ENCODE measurements around the gene CHRD.

The CHRD gene

GRCh38 chr3:184379358-184380184 lies at the start of gene CHRD:
TSS of gene CHRD (plus strand) at chr3:184380054. CDS start at chr3:184380319, 265 bp downstream.
- H3F3A ChIP-seq (ENCODE audit: control insufficient read depth, insufficient read depth), result no peaks in the 10 kb centered on the region
- peaks cover 44% of the 10 kb centered on the region for H3K27me3 ChIP-seq (ENCODE audit: control insufficient read depth, low read length)
- H3K36me3 ChIP-seq (ENCODE audit: control insufficient read depth, low read length), result no peaks in the 10 kb centered on the region
- H3K9me2 ChIP-seq (replicated peaks; ENCODE audit: control insufficient read depth, low read length), result no peaks in the 10 kb centered on the region
- H3K4me3 ChIP-seq (ENCODE audit: low read length), result no peak within 1 kb of the TSS
- TF ChIP-seq EZH2phosphoT487 (IDR thresholded peaks at IDR 0.05; ENCODE audit: borderline replicate concordance, low read length) (0 out of 2 replicates have a peak, but pooled peaks have one; percentile 45), CTCF (IDR thresholded peaks at IDR 0.05; ENCODE audit: low read depth, low read length, poor library complexity, severe bottlenecking) (no peak)
- no peaks in the 10 kb centered on the region for H3K9me3 ChIP-seq (ENCODE audit: control insufficient read depth, insufficient read depth, low read length)
- H4K20me1 ChIP-seq (ENCODE audit: control insufficient read depth, insufficient read depth, low read depth, low read length), result no peaks in the 10 kb centered on the region
- H3K4me1 ChIP-seq (ENCODE audit: control insufficient read depth, low read length), result peaks cover 6% of the 10 kb centered on the region; the same call in 1 of the 2 replicates
- H3K4me2 ChIP-seq (ENCODE audit: low read length), result no peak within 1 kb of the TSS
- H3K27ac ChIP-seq (ENCODE audit: low read depth, low read length), result no peak within 1 kb of the TSS
- H3K79me2 ChIP-seq (ENCODE audit: control insufficient read depth, low read length), result no peaks in the 10 kb centered on the region

GRCh38 chr3:184332370-184333090 lies 47.3 kb upstream of the CHRD start:
- peaks cover 14% of the 10 kb centered on the region for H4K20me1 ChIP-seq (ENCODE audit: control insufficient read depth, insufficient read depth, low read depth, low read length)
- H3K9me3 ChIP-seq (ENCODE audit: control insufficient read depth, insufficient read depth, low read length), result no peaks in the 10 kb centered on the region
- no peaks in the 10 kb centered on the region for H3K9me2 ChIP-seq (replicated peaks; ENCODE audit: control insufficient read depth, low read length)
- peaks cover 13% of the 10 kb centered on the region for H3K4me1 ChIP-seq (ENCODE audit: control insufficient read depth, low read length)
- no peaks in the 10 kb centered on the region for H3K79me2 ChIP-seq (ENCODE audit: control insufficient read depth, low read length)
- no peak overlapping the region for H3K4me2 ChIP-seq (ENCODE audit: low read length)
- H3K36me3 ChIP-seq (ENCODE audit: control insufficient read depth, low read length), result peaks cover 79% of the 10 kb centered on the region
- no peak overlapping the region for H3K27ac ChIP-seq (ENCODE audit: low read depth, low read length)
- no peaks in the 10 kb centered on the region for H3K27me3 ChIP-seq (ENCODE audit: control insufficient read depth, low read length)
- no peak for TF ChIP-seq EZH2phosphoT487 (IDR thresholded peaks at IDR 0.05; ENCODE audit: borderline replicate concordance, low read length)
- TF ChIP-seq CTCF (IDR thresholded peaks at IDR 0.05; ENCODE audit: low read depth, low read length, poor library complexity, severe bottlenecking), result no peak
- H3K4me3 ChIP-seq (ENCODE audit: low read length), result no peak overlapping the region
- H3F3A ChIP-seq (ENCODE audit: control insufficient read depth, insufficient read depth), result peaks cover 60% of the 10 kb centered on the region

DNA sequence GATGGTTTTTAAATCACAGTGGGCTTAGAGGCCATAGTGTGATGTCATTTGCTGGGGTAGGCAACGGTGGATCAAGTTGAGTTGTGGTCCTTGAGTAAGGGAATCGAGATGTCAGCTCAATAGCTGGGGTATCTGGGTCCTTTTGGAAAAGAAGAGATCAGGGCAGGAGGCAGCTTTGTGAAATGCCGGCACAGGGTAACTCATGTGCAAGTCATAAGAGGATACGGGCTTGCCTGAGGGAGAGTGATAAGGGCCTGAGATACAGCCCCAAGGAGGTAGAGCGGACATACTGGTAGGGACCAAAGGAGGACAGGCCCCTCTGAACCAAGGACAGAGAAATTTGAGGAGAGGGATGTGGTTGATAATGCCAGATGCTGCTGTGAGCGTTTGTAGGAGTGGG lies 46.7 kb upstream of the CHRD start:
- H3K4me2 ChIP-seq (ENCODE audit: low read length), result no peak overlapping the region
- peaks cover 64% of the 10 kb centered on the region for H3F3A ChIP-seq (ENCODE audit: control insufficient read depth, insufficient read depth)
- no peaks in the 10 kb centered on the region for H3K79me2 ChIP-seq (ENCODE audit: control insufficient read depth, low read length)
- no peak overlapping the region for H3K4me3 ChIP-seq (ENCODE audit: low read length)
- H3K9me2 ChIP-seq (replicated peaks; ENCODE audit: control insufficient read depth, low read length), result no peaks in the 10 kb centered on the region
- peaks cover 73% of the 10 kb centered on the region for H3K36me3 ChIP-seq (ENCODE audit: control insufficient read depth, low read length)
- H3K4me1 ChIP-seq (ENCODE audit: control insufficient read depth, low read length), result peaks cover 14% of the 10 kb centered on the region
- no peak overlapping the region for H3K27ac ChIP-seq (ENCODE audit: low read depth, low read length)
- TF ChIP-seq EZH2phosphoT487 (IDR thresholded peaks at IDR 0.05; ENCODE audit: borderline replicate concordance, low read length), result no peak
- TF ChIP-seq CTCF (IDR thresholded peaks at IDR 0.05; ENCODE audit: low read depth, low read length, poor library complexity, severe bottlenecking), result no peak
- H3K9me3 ChIP-seq (ENCODE audit: control insufficient read depth, insufficient read depth, low read length), result no peaks in the 10 kb centered on the region
- no peaks in the 10 kb centered on the region for H3K27me3 ChIP-seq (ENCODE audit: control insufficient read depth, low read length)
- peaks cover 14% of the 10 kb centered on the region for H4K20me1 ChIP-seq (ENCODE audit: control insufficient read depth, insufficient read depth, low read depth, low read length)

All from DOHH2 (cell line).